ENCODE data around the gene NAPSA. TPM values are rescaled to one million over a fixed set of nuclear protein-coding genes. Genes with fewer than 3 reads are reported as not detected.

Gene NAPSA
- total and polyA plus RNA-seq, 7 donors, result 0.55 to 2.4 (median 0.95) TPM; not detected in 2

DNA sequence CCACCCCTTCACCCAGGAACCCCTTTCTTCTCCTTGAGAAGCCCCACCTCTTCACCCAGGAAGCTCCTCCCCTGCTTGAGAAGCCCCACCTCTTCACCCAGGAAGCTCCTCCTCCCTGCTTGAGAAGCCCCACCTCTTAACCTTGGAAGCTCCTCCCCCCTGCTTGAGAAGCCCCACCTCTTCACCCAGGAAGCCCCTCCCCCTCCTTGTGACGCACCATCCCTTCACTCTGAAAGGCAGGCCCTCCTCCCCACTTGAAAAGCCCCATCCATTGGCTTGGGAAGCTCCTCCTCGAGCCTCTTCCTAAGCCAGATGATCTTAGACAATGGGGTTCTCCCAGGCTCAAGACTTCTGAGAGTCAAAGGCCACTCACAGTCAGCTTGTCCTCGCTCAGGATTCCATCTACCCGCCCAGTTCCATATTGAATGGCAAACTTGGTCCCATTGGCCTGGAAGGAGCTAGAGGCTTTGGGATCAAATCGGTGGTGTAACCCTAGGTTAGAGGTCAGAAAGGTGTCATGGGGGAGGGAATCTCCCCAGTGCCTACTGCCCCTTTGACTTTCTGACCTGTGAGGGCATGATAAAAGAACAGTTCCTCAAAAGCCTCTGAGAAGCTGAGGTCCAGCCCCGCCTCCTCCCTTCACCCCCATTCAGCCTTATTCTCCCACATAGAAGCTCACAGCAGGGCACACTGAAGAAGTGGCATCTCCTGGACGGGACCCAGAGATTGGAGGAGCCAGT, 4.0 kb downstream of the NAPSA start:
- H3K4me3 ChIP-seq, result no peak overlapping the region
- no peaks in the 10 kb centered on the region for H3K36me3 ChIP-seq
- TF ChIP-seq, protein P1, sequence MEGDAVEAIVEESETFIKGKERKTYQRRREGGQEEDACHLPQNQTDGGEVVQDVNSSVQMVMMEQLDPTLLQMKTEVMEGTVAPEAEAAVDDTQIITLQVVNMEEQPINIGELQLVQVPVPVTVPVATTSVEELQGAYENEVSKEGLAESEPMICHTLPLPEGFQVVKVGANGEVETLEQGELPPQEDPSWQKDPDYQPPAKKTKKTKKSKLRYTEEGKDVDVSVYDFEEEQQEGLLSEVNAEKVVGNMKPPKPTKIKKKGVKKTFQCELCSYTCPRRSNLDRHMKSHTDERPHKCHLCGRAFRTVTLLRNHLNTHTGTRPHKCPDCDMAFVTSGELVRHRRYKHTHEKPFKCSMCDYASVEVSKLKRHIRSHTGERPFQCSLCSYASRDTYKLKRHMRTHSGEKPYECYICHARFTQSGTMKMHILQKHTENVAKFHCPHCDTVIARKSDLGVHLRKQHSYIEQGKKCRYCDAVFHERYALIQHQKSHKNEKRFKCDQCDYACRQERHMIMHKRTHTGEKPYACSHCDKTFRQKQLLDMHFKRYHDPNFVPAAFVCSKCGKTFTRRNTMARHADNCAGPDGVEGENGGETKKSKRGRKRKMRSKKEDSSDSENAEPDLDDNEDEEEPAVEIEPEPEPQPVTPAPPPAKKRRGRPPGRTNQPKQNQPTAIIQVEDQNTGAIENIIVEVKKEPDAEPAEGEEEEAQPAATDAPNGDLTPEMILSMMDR (IDR thresholded peaks at IDR 0.05), result no peak
- TF ChIP-seq POLR2AphosphoS5 (IDR thresholded peaks at IDR 0.05) (no peak), EP300 (IDR thresholded peaks at IDR 0.05) (no peak), POLR2A (IDR thresholded peaks at IDR 0.05) (no peak)
- H3K4me1 ChIP-seq, result peaks cover 0 to 15% (median 10%) of the 10 kb centered on the region in 4 donors
- intact Hi-C loops (cut with DNase I), result loop anchor here (10.0 kb wide), 1 partner anchor 363 kb away; the partner anchor contains the start of gene CLEC11A
- H3K27me3 ChIP-seq, result no peaks in the 10 kb centered on the region
- H3K9me3 ChIP-seq, result no peaks in the 10 kb centered on the region
- H3K27ac ChIP-seq, result no peak overlapping the region
- 90 to 93% methylated on average over 7 of the region's 7 CpGs for WGBS, 2 donors
- no peak for DNase-seq

DNA sequence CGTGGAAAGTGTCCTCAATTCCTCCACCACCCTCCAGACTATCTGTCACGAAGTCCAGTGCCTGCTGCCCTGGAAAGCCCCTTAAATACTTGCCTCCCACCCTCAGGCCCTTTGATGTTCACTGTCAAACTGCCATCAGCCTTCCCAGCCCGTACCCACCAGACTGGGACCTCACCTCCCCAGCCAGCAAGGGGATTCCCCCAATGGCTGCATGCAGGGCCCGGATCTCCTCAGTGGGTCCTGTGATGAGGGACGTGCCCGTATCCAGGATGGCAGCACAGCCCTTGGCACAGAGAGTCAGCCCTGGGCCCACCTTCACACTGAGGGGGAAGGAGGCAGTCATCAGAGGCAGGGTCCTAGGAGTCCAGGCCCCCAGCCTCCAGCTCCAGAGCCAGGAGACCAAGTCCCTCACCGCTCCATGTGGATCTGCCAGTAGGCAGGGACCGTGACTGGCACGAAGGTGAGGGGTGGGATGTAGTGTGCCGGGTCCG, 6.1 kb downstream of the NAPSA start:
- no peak for DNase-seq
- 89 to 92% methylated on average over 11 of the region's 11 CpGs for WGBS, 2 donors
- Histone ChIP-seq H3K9me3 (no peaks in the 10 kb centered on the region), H3K36me3 (no peaks in the 10 kb centered on the region), H3K4me3 (no peak overlapping the region), H3K27me3 (no peaks in the 10 kb centered on the region), H3K27ac (no peak overlapping the region), H3K4me1 (peaks cover 0 to 15% (median 10%) of the 10 kb centered on the region in 4 donors)
- TF ChIP-seq POLR2A (IDR thresholded peaks at IDR 0.05) (no peak), POLR2AphosphoS5 (IDR thresholded peaks at IDR 0.05) (no peak), EP300 (IDR thresholded peaks at IDR 0.05) (no peak)
- TF ChIP-seq, protein P1 (IDR thresholded peaks at IDR 0.05), result no peak
- intact Hi-C loops (cut with DNase I), result loop anchor here (5.0 to 10.0 kb wide), 2 partner anchors 423 to 565 kb away; no protein-coding TSS in a partner anchor

DNA sequence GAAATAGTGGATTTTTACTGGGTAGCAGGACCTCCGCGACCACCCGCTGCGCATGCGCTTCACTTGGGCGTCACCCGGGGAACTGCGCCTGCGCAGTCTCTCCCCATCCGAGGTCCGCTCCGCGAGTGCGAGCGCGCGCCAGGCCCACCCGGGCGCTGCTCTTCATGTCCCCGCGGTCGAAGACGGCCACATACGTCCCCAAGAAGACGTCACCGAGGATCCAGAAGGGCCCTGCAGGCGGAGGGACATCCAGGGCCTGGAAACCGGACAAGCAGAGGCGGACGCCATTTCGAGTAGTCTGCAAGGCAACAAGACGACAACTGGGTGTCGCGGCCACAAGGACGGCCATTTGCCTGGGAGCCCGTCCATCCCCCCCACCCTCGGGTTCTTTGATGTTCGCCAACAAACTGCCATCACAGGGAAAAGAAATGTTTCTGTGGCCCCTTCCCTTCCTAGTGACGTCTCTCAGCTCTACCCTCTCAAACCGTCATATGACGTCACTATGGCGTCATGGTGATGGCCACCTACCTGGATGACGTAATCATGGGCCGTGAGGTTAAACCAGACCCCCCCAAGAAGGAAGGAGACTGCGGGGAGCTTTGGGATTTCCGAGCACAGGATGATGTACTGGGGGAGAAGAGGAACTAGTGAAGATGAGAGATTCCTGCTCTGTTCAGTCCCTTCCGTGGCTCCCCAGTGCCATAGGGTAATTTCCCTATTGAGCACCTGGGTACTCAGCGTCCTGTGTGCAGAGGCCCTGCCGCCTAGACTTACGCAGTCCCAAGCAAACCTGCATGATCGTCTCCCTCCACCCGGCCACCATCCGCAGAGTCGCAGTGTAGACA, 6.7 kb downstream of the NAPSA start:
- Histone ChIP-seq H3K4me3 (peak overlapping the region; percentile 27 to 55 (median 44)), H3K36me3 (no peaks in the 10 kb centered on the region), H3K27me3 (no peaks in the 10 kb centered on the region), H3K27ac (peak overlapping the region; percentile 77 to 84 (median 80)), H3K9me3 (no peaks in the 10 kb centered on the region), H3K4me1 (peaks cover 0 to 15% (median 10%) of the 10 kb centered on the region in 4 donors)
- WGBS, 2 donors, result 31 to 50% methylated on average over 54 of the region's 54 CpGs
- DNase-seq, result peak; percentile 77
- TF ChIP-seq EP300 (IDR thresholded peaks at IDR 0.05), result no peak
- TF ChIP-seq, protein P1 (IDR thresholded peaks at IDR 0.05), result no peak
- peak; percentile 57 to 79 (median 68) for TF ChIP-seq POLR2AphosphoS5 (IDR thresholded peaks at IDR 0.05)
- peak; percentile 12 to 18 for TF ChIP-seq POLR2A (IDR thresholded peaks at IDR 0.05)
- intact Hi-C loops (cut with DNase I), result loop anchor here (5.0 to 10.0 kb wide), 2 partner anchors 424 to 566 kb away; no protein-coding TSS in a partner anchor

DNA sequence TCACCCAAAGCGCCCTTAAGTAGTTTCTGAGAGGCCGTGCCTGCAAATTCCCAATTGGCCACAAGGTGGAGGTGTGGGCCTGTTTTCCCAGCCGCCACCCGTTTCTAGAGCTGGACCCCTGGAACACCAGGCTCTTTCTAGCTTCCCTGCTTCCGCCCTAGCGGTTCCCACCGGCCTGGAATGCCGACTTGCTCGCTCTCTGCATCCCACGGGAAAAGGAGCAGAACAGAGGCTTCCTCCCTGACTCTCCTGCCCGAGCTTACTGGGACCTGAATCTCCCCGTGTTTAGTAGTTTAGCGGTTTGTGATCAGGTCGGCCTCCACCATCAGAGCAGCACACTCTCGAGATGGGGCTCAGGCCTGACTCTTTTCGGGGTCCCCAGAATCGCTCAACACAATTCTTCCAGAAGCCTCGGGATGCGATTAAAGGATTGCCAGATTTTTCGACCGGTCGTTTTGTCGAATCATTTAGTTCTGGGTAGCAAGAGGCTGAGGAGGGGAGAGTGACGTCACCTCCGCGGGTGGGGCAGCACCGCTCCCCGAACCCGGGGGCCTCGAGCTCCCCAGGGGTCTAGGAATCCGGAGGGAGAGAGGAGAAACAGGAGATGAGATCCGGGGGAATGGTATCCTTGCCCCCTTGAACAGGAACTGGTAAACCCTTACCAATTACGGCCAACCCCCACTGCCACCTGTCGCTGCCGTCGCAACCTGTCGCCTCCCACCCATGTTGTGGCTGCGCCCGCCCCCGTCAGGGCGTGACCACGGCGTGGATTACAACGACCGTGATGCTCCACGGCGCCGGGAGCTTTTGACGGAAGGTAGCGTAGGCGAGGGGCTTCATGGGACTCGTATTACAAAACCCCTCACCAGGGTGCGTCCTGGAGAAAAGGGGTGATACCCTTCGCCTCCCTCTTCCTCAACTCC, 8.0 kb downstream of the NAPSA start:
- intact Hi-C loops (cut with DNase I), result loop anchor here (5.0 to 10.0 kb wide), 2 partner anchors 425 to 567 kb away; no protein-coding TSS in a partner anchor
- WGBS, 2 donors, result 8 to 9% methylated on average over 54 of the region's 54 CpGs
- Histone ChIP-seq H3K4me3 (peak overlapping the region; percentile 27 to 55 (median 44)), H3K4me1 (peaks cover 0 to 15% (median 10%) of the 10 kb centered on the region in 4 donors), H3K27ac (peak overlapping the region; percentile 77 to 84 (median 80)), H3K36me3 (no peaks in the 10 kb centered on the region), H3K9me3 (no peaks in the 10 kb centered on the region), H3K27me3 (no peaks in the 10 kb centered on the region)
- peak; percentile 90 for DNase-seq
- TF ChIP-seq, protein P1 (IDR thresholded peaks at IDR 0.05), result peak; percentile 74 to 93 (median 82)
- peak in 1 of 2 donors; percentile 15 for TF ChIP-seq POLR2A (IDR thresholded peaks at IDR 0.05)
- TF ChIP-seq POLR2AphosphoS5 (IDR thresholded peaks at IDR 0.05), result peak in 3 of 4 donors; percentile 12 to 32 (median 27)
- TF ChIP-seq EP300 (IDR thresholded peaks at IDR 0.05), result no peak

Measured in sigmoid colon (tissue), 7 donors.